ENCODE results near the gene CCDC68. TPM values are rescaled to one million over a fixed set of nuclear protein-coding genes. Genes with fewer than 3 reads are reported as not detected.

Gene CCDC68
- total and polyA plus RNA-seq, 12 donors, result 1.8 to 12.7 (median 3.4) TPM

DNA sequence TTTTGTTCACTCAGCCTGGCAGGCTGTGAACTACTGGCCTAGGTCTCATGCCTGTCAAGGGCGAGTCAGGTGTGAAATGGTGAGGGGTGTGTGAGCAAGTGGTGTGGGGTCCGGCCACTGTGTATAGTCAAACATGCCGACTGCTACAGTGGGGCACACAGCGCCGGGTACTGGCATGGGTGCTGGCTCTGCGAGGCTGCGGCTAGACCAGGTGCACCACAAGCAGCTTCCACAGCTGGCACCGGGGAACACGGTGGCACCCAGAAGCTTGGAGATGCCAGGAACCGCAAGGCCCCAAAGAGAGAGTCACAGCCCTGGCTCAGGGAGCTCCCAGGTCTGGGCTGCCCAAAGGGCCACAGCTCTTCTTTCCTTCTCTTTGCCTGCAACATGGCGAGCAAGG lies 49.7 kb downstream of the CCDC68 start:
- TF ChIP-seq CTCF (IDR thresholded peaks at IDR 0.05), result no peak
- H3K36me3 ChIP-seq, result peaks cover 0 to 14% (median 0%) of the 10 kb centered on the region in 9 donors
- ATAC-seq, result no peak
- no peaks in the 10 kb centered on the region for H3K4me1 ChIP-seq
- H3K27me3 ChIP-seq, result no peaks in the 10 kb centered on the region
- WGBS, 2 donors, result 84 to 89% methylated on average over 11 of the region's 11 CpGs
- H3K27ac ChIP-seq, result no peak overlapping the region
- H3K4me3 ChIP-seq, result no peak overlapping the region
- no peak for DNase-seq
- intact Hi-C loops (cut with DNase I), result no loop called here
- H3K9me3 ChIP-seq, result no peaks in the 10 kb centered on the region

GRCh38 chr18:54906331-54907185 lies 52.7 kb downstream of the CCDC68 start:
- Histone ChIP-seq H3K9me3 (no peaks in the 10 kb centered on the region), H3K36me3 (peaks cover 0 to 11% (median 0%) of the 10 kb centered on the region in 9 donors), H3K27ac (no peak overlapping the region), H3K4me1 (no peaks in the 10 kb centered on the region), H3K27me3 (no peaks in the 10 kb centered on the region), H3K4me3 (no peak overlapping the region)
- intact Hi-C loops (cut with DNase I), result no loop called here
- 59 to 62% methylated on average over 6 of the region's 6 CpGs for WGBS, 2 donors
- no peak for TF ChIP-seq CTCF (IDR thresholded peaks at IDR 0.05)
- DNase-seq (no peak), ATAC-seq (no peak)

DNA sequence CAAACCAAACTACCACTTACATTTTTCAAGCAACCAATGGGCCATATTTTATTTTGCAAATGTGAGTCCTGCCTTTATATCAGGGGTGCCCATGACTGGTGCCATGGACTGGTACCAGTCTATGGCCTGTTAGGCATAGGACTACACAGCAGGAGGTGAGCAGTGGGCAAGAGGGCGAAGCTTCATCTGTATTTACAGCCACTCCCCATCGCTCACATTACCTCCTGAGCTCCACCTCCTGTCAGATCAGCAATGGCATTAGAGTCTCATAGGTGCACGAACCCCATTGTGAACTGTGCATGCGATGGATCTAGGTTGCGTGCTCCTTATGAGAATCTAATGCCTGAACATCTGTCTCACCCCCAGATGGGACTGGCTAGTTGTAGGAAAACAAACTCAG lies 53.6 kb downstream of the CCDC68 start:
- Histone ChIP-seq H3K4me1 (no peaks in the 10 kb centered on the region), H3K4me3 (no peak overlapping the region), H3K36me3 (peaks cover 0 to 11% (median 0%) of the 10 kb centered on the region in 9 donors), H3K9me3 (no peaks in the 10 kb centered on the region), H3K27me3 (no peaks in the 10 kb centered on the region), H3K27ac (no peak overlapping the region)
- 96 to 97% methylated on average over 5 of the region's 5 CpGs for WGBS, 2 donors
- ATAC-seq, result no peak
- TF ChIP-seq CTCF (IDR thresholded peaks at IDR 0.05), result no peak
- intact Hi-C loops (cut with DNase I), result no loop called here
- no peak for DNase-seq

GRCh38 chr18:54904581-54904980 lies 54.7 kb downstream of the CCDC68 start:
- Histone ChIP-seq H3K4me1 (no peaks in the 10 kb centered on the region), H3K27ac (no peak overlapping the region), H3K4me3 (no peak overlapping the region), H3K27me3 (no peaks in the 10 kb centered on the region), H3K36me3 (peaks cover 0 to 11% (median 0%) of the 10 kb centered on the region in 9 donors), H3K9me3 (no peaks in the 10 kb centered on the region)
- intact Hi-C loops (cut with DNase I), result no loop called here
- DNase-seq (no peak), ATAC-seq (no peak)
- TF ChIP-seq CTCF (IDR thresholded peaks at IDR 0.05), result no peak
- 92 to 95% methylated on average over 2 of the region's 2 CpGs for WGBS, 2 donors
